GM12875 (cell line): ENCODE results near the gene SLC25A23.

ENCODE experiments used
- H3K4me3 ChIP-seq: one replicate; pipeline ENCODE4 v1.5.1; 2011; ENCODE audit warnings: low read depth, low read length, control low read depth
- CTCF ChIP-seq: IDR thresholded peaks from 2 replicates; pipeline ENCODE4 v1.5.1; 2011; ENCODE audit warnings: low read depth, mild to moderate bottlenecking, control low read depth, inconsistent platforms, low read length, moderate library complexity, borderline replicate concordance; ENCODE audit not compliant: insufficient read depth

Gene SLC25A23

GRCh38 chr19:6484831-6485230 lies 25.2 kb upstream of the SLC25A23 start:
- H3K4me3 ChIP-seq = no peak overlapping the region
- no peak for TF ChIP-seq CTCF

DNA sequence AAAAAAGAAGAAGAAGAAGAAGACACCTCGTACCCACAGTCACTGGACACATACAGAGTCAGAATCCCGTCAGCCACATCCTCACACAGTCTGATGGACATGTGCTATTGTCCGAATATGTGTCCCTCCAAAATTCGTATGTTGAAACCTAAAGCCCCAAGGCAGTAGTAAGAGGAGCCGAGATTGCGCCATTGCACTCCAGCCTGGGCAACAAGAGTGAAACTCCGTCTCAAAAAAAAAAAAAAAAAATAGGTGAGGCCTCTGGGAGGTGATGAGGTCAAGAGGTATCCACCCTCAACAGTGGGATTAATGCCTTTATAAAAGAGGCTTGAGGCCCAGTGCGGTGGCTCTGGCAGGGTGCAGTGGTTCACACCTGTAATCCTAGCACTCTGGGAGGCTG lies 24.6 kb upstream of the SLC25A23 start:
- no peak for TF ChIP-seq CTCF
- H3K4me3 ChIP-seq = no peak overlapping the region

- H3K4me3 ChIP-seq = no peak overlapping the region
- no peak for TF ChIP-seq CTCF
These were observed 23.6 kb upstream of the SLC25A23 start for GRCh38 chr19:6483235-6483634.

- H3K4me3 ChIP-seq = no peak overlapping the region
- TF ChIP-seq CTCF = no peak
These were observed 22.7 kb upstream of the SLC25A23 start for GRCh38 chr19:6482343-6482686.

- peak; percentile 50; the same call in 1 of the 2 replicates for TF ChIP-seq CTCF
- peak within 1 kb of the TSS; percentile 92 for H3K4me3 ChIP-seq
These were observed 22.1 kb upstream of the SLC25A23 start, which contains the start of gene DENND1C for GRCh38 chr19:6481541-6482342. Gene DENND1C (minus strand): TSS chr19:6481787. CDS start chr19:6481695, 92 bp downstream.

DNA sequence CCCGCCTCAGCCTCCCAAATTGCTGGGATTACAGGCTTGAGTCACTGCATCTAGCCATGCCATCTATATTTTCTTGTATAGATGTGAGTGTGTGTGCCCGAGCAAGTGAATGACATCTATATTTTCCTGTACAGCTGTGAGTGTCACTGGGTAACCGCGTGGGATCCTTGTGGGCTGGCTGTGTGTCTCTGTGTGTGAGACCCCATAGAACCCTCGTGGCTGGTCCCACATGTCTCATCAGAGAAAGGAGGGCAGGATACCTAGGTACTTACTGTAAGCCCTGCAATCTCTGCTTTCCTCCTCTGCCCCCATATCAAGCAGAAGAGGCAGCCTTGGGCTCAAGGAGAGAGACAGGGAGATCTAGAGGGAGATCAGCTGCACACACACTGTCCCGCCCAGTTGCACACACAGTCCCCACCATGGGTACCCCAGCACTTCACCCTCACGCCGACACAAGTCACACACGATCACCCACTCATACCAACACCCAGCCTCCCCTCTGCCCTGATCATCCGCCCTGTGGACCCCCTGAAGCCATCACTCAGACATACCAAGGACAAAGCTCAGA lies 21.3 kb upstream of the SLC25A23 start:
- peak overlapping the region; percentile 92 for H3K4me3 ChIP-seq
- no peak for TF ChIP-seq CTCF
